HG03520 (cell line): ENCODE measurements around the gene ZBTB9.
A peak's percentile ranks its signal among the peaks of the same experiment; 100 is the strongest.

ENCODE experiments used
- ATAC-seq: cut with Tn5 transposase; IDR thresholded peaks from one replicate; pipeline ENCODE4 v1.9.1; 2021; ENCODE audit warnings: mild to moderate bottlenecking, moderate library complexity; ENCODE audit not compliant: unreplicated experiment

The ZBTB9 gene, protein sequence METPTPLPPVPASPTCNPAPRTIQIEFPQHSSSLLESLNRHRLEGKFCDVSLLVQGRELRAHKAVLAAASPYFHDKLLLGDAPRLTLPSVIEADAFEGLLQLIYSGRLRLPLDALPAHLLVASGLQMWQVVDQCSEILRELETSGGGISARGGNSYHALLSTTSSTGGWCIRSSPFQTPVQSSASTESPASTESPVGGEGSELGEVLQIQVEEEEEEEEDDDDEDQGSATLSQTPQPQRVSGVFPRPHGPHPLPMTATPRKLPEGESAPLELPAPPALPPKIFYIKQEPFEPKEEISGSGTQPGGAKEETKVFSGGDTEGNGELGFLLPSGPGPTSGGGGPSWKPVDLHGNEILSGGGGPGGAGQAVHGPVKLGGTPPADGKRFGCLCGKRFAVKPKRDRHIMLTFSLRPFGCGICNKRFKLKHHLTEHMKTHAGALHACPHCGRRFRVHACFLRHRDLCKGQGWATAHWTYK

DNA sequence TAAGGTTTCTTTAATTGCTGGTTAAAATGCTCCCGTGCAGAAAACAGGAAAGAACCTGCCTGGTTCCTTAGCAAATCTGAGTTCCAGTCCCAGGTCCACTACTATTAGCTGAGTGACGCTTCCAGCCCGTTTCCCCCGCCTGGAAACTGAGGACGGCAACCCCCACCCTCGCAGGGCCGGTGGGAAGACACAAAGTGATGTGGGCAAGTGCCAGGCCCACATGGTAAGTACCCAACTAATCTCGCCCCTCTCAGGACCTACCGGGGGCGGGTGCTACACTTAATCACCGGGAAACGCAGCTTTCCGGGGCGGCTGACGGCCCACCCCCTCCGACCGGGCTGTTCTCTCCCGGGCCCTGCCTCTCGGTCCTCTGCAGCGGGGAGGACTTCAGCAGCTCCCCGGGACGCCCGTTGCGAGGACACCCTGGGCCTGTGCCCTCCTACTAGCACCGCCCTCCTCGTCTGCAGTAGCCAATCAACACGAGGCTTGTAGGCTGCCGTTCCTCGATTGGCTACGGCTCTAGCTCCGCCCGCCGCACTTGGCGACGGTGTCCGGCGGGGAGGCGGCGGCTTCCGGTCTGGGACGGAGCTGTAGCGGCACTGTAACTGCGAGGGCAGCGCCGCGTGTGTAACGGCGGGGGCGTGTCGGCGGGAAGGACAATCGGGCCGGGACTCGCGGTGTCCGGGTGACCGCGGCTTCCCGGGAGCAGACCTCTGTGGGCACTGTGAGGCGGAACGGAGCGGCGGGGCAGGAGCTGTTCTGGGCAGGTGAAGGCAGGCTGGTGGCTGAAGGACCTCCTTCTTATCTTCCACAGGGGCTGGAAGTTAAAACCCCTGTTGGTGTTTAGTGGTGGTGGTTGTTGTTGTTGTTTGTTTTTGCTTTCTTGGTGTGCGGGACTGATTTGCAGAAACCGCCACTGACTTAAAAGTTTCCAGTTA lies at the start of gene ZBTB9:
Gene ZBTB9, plus strand, starts transcription at position 568 of the 938 bp plus-strand sequence. CDS start 525 bp downstream, outside the sequence.
- peak; percentile 97 for ATAC-seq

DNA sequence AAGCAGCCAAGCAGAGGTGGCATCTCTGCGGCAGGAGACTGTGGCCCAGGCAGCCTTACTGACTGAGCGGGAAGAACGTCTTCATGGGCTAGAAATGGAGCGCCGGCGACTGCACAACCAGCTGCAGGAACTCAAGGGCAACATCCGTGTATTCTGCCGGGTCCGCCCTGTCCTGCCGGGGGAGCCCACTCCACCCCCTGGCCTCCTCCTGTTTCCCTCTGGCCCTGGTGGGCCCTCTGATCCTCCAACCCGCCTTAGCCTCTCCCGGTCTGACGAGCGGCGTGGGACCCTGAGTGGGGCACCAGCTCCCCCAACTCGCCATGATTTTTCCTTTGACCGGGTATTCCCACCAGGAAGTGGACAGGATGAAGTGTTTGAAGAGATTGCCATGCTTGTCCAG lies 49.5 kb upstream of the ZBTB9 start:
- ATAC-seq: no peak

DNA sequence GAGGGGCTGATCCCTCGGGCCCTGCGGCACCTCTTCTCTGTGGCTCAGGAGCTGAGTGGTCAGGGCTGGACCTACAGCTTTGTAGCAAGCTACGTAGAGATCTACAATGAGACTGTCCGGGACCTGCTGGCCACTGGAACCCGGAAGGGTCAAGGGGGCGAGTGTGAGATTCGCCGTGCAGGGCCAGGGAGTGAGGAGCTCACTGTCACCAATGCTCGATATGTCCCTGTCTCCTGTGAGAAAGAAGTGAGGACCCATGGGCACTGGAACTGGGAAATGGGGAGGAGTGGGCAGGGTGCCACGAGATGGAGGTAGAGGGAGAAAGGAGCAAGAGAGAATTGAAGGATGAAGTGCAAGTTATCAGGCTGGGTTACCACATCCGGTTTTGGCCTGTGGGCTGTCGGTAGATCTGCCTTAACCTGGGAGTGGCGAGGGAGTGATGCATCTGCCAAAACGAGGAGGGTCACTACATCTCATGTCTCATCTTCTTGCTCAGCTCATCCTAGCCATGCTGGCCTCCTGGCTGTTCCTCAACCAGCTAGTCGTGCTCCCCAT lies 48.9 kb upstream of the ZBTB9 start:
- no peak for ATAC-seq

DNA sequence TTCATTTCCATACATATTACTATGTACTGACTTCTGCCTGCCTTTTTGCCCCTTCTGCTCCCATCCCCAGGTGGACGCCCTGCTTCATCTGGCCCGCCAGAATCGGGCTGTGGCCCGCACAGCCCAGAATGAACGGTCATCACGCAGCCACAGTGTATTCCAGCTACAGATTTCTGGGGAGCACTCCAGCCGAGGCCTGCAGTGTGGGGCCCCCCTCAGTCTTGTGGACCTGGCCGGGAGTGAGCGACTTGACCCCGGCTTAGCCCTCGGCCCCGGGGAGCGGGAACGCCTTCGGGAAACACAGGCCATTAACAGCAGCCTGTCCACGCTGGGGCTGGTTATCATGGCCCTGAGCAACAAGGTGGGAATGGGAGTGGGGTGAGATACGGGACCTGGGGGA lies 48.2 kb upstream of the ZBTB9 start:
- no peak for ATAC-seq

DNA sequence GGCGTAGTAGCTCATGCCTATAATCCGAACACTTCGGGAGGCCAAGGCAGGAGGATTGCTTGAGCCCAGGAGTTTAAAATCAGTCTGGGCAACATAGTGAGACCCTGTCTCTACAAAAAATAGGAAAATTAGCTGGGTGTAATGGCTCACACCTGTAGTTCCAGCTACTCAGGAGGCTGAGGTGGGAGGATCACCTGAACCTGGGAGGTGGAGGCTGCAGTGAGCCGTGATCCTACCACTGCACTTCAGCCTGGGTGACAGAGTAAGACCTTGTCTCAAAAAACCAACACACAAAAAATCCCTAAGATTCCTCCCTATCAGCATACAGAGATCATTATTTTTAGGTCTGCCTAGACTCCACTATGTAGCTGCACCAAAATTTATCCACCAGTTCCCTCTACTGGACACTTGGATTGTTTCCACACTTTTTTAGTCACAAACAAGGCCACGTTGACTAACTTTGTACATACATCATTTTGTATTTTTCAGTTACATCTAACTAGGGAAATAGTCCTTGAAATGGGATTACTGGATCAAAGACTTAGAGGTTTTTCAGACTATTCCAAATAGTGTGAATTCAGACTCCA lies 47.2 kb upstream of the ZBTB9 start:
- ATAC-seq: no peak

DNA sequence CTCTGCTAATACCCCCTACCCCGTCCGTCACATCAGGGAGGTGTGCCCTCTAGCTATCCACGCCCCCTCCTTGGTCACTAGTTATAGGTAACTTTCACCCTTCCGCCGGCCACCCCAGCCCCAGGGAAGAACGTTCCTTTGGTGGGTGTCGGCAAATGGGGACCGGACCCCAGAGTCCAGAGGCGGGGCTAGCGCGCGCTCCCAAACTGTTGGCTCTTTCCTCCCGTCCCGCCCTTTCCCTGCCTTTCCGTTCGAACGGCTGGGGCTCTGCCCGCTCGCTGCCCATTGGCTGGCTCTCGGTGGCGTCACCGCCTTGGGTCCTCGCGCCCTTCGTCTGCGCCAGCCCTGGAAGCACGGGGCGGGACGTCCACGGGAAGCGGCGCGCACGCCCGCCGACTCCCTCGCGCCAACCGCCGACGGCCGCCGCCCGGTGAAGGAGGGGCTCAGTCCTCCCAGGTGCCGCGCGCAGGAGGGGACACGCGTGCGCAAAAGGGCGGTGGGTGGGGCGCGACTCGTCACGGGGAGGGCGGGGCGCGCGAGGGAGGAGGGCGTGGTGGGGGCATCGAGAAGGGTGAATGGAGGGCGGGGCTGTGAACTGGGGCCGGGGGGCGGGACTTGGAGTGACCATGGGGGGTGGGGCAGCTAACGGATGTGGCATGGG lies 44.2 kb upstream of the ZBTB9 start:
- ATAC-seq: peak; percentile 79

DNA sequence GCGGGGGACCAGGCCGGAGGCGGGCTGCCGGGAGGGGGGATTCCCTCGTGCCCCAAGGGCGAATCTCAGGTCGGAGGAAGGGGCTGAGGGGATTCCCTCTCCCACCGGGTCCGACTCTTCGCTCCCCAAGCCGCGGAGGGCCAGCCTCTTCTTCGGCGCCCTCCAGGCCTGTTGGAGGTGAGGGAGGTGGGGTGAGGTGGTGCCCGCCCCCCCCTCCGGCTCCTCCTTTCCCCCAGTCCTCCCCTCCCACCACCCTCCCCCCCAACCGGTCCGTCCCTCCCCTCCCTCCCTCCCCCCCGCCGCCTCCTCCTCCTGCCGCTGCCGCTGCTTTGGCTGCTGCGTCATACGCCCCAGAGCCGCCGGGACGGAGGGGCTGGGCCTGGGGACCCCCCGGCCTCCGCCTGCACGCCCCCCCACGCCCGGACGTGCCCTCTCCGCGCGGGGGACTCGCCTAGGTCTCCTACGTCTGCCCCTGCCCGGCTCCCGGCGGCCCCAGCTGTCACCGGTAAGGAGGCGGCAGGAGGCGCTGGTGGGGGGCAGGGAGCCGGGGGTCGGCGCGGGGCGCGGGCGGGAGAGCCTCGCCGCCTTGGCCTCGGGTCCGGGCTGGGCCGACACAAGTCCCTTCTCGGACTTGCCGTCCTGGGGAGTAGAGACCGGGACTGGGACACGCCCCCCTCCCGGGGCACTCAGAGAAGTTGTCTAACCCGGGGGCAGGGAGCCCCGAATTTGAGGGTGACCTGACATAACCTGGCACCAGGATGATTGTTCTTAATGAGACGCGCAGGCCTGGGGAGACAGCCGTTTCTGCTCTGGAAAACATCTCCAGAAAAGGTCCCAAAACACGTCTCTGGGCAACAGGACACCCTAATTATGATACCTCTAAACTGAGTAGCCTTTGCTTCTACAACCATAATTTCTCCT lies 43.4 kb upstream of the ZBTB9 start, which contains the start of gene PHF1:
Gene PHF1, plus strand, starts transcription at position 304 of the 921 bp plus-strand sequence. CDS start 1,250 bp downstream, outside the sequence.
- peak; percentile 31 for ATAC-seq

DNA sequence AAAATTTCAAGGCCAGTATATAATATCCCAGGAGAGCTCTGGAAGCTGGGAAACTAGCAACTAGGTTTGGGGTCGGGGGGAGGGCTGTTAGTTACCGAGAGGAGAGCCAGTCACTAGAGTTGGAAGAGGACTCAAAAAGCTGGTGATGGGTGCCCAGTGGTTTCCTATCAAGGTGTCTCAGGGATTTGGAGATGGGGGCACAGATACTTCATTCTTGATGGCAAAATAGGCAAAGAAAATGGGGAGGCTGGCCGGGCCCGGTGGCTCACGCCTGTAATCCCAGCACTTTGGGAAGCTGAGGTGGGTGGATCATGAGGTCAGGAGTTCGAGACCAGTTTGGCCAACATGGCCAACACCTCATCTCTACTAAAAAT lies 42.8 kb upstream of the ZBTB9 start:
- no peak for ATAC-seq

DNA sequence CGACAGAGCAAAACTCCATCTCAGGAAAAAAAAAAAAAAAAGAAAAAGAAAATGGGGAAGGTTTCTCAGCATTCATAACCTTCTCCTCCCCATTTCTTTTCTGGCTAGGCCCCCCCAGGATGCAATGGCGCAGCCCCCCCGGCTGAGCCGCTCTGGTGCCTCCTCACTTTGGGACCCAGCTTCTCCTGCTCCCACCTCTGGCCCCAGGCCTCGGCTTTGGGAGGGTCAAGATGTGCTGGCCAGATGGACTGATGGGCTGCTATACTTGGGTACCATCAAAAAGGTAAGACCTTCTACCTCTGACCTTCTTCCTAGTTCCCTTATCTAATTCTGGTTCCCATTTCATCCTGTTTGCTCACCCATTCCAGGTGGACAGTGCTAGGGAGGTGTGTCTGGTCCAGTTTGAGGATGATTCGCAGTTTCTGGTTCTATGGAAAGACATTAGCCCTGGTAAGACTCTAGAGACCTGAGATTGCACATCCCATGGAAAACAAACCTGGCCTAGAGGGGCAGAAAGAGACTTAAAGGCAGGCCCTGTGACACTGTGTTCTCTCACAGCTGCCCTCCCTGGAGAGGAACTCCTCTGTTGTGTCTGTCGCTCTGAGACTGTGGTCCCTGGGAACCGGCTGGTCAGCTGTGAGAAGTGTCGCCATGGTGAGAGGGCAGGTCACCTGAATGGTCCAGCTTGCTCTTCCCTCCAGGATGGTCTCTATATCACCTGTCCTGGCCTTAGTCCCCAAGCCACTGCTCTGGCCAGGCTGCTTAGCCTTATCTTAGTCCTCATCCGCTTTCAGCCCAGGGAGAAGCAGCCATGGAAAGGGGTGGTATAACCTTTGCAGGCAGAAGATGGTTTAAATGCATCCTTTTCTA lies 42.0 kb upstream of the ZBTB9 start:
- no peak for ATAC-seq

DNA sequence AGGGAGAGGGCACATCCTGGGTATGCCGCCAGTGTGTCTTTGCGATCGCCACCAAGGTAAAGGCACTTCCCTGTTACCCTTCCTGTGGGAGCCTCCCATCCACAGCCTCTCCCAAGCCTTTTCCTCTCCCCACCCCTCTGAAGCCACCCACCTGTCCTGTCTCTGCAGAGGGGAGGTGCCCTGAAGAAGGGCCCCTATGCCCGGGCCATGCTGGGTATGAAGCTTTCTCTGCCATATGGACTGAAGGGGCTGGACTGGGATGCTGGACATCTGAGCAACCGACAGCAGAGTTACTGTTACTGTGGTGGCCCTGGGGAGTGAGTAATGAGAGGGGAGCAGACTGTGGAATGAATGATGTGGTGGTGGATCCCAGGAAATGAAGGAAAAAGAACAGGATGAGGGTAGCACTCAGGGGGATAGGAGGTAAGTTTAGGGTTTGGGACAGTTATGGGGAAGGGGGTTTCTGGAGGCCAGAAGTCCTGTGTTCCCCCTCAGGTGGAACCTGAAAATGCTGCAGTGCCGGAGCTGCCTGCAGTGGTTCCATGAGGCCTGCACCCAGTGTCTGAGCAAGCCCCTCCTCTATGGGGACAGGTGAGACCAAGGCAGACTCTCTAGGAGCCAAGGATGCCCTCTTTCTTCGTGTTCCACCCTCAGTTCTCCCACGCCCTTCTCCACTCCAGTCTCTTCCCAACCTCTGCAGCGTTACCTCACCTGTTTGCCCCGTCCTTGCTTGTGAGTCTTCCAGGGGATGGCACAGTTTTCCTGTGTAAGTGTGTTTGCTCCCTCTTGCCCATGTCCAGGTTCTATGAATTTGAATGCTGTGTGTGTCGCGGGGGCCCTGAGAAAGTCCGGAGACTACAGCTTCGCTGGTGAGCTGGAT lies 40.9 kb upstream of the ZBTB9 start:
- ATAC-seq: no peak

DNA sequence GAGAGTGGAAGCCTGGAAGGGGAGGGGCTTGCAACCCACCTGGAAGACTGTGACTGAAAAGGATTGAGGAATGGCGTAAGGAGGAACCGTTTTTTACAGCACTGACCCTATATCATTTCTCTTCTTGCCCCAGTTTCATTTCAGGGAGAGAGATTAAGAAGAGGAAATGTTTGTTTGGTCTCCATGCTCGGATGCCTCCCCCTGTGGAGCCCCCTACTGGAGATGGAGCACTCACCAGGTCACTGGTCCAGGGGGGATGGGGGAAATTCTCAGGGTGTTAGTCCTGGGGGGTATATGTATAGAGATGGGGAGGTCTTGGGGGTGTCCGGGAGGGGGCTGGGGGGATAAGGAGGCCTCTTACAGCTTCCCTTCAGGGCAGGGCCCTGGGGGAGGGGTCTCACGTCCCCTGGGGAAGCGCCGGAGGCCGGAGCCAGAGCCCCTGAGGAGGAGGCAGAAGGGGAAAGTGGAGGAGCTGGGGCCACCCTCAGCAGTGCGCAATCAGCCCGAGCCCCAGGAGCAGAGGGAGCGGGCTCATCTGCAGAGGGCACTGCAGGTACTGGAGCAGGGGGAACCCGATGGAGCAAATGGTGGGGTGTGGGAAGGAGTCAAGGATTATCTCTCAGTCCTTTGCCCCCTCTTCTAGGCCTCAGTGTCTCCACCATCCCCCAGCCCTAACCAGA lies 39.6 kb upstream of the ZBTB9 start:
- ATAC-seq: no peak

DNA sequence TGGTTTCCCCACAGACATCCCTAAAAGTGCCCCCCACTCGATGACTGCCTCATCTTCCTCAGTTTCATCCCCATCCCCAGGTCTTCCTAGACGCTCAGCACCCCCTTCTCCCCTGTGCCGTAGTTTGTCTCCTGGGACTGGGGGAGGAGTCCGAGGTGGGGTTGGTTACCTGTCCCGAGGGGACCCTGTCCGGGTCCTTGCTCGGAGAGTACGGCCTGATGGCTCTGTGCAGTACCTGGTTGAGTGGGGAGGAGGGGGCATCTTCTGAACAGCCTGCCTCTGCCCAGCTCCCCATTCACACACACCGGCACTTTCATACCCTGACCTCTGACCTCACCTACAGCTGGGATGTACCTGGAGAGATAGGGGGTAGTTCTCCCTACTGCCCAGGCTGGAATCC lies 38.5 kb upstream of the ZBTB9 start:
- ATAC-seq: no peak

DNA sequence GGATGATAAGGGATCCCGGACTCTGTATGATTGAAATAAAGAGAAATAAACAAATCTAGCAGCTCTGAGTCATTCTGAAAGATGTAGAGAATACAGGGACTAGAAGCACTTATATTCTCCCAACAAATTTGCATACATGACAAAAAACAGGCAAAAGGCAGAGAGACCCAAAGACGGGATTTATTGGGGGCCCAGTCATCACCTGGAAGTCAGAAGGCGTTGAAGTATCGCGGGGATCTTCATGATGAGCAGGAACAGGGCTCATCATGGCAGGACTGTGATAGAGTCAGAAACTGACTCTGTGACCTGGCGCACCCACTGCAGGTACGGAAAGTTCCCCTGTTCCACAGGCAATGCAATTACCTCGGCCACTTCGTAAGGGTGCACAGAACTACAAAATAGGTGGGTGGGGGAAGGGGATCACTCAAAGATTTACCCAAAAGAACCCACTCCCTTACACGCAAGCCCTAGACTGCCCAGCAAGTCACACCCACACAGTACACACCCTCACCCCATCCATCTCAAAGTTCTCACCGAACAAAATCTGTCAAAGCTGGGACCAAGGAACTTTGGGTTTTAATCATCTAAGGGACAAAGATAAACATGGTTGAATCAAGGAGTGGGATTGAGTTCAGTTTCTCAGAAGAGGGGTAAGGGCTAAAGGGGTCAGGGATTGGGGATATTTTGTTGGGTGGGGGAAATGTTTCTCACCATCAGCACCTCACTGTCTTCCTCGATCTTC lies 37.8 kb upstream of the ZBTB9 start:
- no peak for ATAC-seq

DNA sequence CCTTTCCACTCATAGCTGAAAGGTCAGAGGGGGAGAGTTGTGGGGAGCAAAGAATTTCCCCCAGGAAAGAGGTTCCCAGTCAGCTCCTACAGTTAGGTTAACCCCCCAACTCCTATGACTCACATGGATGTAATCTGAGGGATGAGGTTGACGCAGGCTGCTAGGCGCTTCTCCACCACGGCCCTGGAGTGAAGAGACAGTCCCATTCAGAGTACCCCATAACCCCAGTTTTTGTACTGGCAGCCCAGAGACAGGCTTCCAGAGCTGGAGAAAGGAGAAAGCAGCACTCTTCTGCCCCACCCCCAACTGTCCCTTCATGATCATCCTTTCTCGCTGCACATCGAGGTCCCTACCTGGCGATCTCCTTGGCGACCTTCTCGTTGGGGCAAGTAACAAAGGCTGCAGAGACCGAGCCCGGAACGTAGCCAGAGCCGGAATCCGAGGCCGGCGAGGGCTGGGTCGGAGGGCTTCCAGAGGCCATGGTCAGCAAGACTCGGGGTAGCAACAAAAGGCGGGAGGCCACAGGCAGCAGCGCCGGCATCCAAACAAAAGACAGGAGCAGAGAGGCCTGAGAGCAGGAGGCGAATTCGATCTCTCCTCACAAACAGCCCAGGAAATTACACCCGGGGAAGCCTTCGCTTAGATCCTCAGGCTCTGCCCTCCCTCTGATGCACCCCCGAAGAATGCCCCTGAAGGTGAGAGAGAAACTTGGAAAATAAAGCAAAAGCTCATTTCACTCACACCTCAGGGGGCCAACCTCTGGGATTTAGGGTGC lies 37.1 kb upstream of the ZBTB9 start:
- no peak for ATAC-seq

DNA sequence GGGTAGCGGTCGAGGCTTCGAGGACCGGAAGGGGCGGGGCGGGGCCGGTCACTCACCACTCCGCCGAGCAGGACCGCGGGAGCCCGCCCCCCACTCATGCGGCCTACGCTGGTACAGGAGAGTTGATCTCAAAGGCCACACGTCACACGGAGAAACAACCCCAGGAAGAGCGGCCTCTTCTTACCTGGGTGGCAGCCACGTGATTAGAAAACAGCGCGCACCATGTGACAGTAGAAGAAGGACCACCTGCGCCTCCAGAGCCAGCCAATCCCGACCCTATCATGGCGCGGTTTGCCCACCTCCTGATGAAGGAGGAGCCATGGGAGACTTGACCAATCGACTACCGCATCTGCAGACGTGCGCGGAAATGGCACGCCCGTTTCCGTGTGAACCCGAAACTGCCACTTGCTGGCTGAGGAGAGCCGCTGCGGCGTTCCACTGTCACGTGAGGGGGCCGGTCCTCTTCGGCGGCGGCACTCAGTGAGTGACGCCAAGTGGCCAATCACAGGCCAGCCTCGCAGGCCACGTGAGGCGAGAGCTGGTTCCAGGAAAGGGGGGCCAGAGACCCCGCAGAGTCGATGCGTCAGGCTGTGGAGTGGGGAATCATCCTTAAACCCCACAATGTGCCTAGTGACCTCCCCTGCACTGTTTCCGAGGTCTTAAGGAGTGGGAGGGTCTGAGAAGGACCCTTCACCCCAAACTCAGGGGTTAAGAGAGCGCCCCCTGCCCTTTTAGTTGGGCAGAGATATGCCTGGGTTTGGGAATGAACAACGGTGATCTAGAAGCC lies 36.3 kb upstream of the ZBTB9 start, which contains the start of gene CUTA:
Gene CUTA, minus strand, starts transcription at position 205 of the 787 bp plus-strand sequence. Its CDS starts 107 bp downstream, at position 98.
- peak; percentile 77 for ATAC-seq
